ENCODE measurements around the gene DUSP7. TPM values are rescaled to one million over a fixed set of nuclear protein-coding genes. Genes with fewer than 3 reads are reported as not detected.

Gene DUSP7
- total and polyA plus RNA-seq, 2 donors from 2014 or later = 10.1 to 19.8 TPM

DNA sequence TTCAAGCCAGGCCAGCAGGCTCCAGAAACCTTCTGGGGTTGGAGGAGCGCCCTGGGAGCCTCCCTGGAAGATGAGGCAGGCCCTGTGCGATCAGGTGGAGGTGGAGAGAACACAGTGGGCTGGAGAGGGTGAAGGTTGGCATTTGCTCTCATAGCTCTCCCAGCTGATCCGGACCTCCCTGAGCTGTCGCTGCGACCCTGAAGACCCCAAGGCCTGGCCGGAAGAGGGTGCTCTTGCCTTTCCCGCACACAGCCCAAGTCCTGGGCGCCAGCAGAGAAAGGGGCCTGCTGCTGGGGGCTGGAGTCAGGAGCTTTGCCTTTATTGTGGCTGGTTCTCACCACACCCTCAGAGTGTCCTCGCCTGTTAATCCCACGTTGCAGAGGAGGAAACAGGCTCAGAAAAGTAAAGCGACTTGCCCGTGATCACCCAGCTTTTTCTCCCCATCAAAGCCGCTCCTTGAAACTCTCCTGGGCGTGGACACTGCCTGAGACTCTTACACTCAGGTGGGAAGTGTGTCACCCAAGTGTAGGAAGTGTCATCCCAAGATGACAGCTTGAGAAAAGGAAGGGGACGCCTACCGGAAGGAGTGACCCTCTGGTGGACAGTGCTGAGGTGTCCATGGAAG is 52.1 kb downstream of the DUSP7 start:
- H3K4me1 ChIP-seq (ENCODE audit: control insufficient read depth in 2 of 3, insufficient read depth in 2 of 3, low read depth in 1 of 3, low read length in 3 of 3) = peaks cover 0 to 17% (median 3%) of the 10 kb centered on the region in 3 donors
- peak; percentile 4 for TF ChIP-seq CTCF (IDR thresholded peaks at IDR 0.05; ENCODE audit: borderline replicate concordance, extremely low read depth, insufficient read depth)
- no peaks in the 10 kb centered on the region for H3K36me3 ChIP-seq (ENCODE audit: control insufficient read depth in 2 of 3, insufficient read depth in 3 of 3, low read length in 3 of 3)
- intact Hi-C loops (cut with DNase I) = loop anchor here (5.0 kb wide), 2 partner anchors 118 to 138 kb away; no protein-coding TSS in a partner anchor
- no peaks in the 10 kb centered on the region for H3K27me3 ChIP-seq (ENCODE audit: control insufficient read depth, insufficient read depth, low read length)
- DNase-seq (peak; percentile 81 to 90 (median 82)), FAIRE-seq (no peak)
- H3K9ac ChIP-seq (ENCODE audit: low read length in 3 of 3) = no peak overlapping the region
- H3K9me3 ChIP-seq (ENCODE audit: control insufficient read depth in 2 of 3, insufficient read depth in 1 of 3, low read length in 3 of 3) = no peaks in the 10 kb centered on the region
- no peak overlapping the region for H3K27ac ChIP-seq (ENCODE audit: low read depth in 2 of 2, low read length in 2 of 2)
- H3K4me3 ChIP-seq (ENCODE audit: low read length in 3 of 3) = no peak overlapping the region

GRCh38 chr3:52002748-52003147 is 53.6 kb downstream of the DUSP7 start:
- no peaks in the 10 kb centered on the region for H3K27me3 ChIP-seq (ENCODE audit: control insufficient read depth, insufficient read depth, low read length)
- H3K4me1 ChIP-seq (ENCODE audit: control insufficient read depth in 2 of 3, insufficient read depth in 2 of 3, low read depth in 1 of 3, low read length in 3 of 3) = peaks cover 0 to 17% (median 3%) of the 10 kb centered on the region in 3 donors
- no peak overlapping the region for H3K27ac ChIP-seq (ENCODE audit: low read depth in 2 of 2, low read length in 2 of 2)
- no peaks in the 10 kb centered on the region for H3K9me3 ChIP-seq (ENCODE audit: control insufficient read depth in 2 of 3, insufficient read depth in 1 of 3, low read length in 3 of 3)
- FAIRE-seq = no peak
- intact Hi-C loops (cut with DNase I) = loop anchor here (5.0 kb wide), 2 partner anchors 120 to 140 kb away; no protein-coding TSS in a partner anchor
- no peak for DNase-seq
- H3K36me3 ChIP-seq (ENCODE audit: control insufficient read depth in 2 of 3, insufficient read depth in 3 of 3, low read length in 3 of 3) = no peaks in the 10 kb centered on the region
- TF ChIP-seq CTCF (IDR thresholded peaks at IDR 0.05; ENCODE audit: borderline replicate concordance, extremely low read depth, insufficient read depth) = no peak
- H3K4me3 ChIP-seq (ENCODE audit: low read length in 3 of 3) = no peak overlapping the region
- no peak overlapping the region for H3K9ac ChIP-seq (ENCODE audit: low read length in 3 of 3)

DNA sequence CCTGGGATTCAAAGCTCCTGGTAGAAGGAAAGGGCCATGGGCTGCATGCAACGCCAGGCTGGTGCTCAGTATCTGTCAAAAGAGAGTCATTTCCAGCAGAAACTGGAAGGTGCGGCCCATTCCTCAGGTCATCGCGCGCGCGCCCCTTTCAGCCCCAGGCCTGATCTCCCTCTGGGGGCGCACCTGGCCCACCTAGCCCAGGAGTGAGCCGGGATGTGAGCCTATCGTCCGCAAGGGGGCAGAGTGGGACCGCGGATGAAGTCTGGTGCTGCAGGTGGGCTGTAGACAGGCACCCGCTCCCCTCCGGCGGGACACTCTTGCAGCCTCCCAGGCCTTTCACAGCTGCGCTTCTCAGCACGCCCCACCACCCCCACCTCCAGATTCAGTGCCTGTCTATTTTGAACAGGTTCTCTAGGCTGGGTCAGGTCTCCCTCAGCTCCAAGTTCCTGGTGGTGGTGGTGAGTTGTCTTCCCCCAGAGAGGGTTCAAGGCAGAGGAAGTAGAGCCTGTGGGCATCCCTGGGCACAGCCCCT is 54.9 kb downstream of the DUSP7 start:
- DNase-seq (peak; percentile 90 to 95 (median 93)), FAIRE-seq (no peak)
- Histone ChIP-seq H3K4me1 (ENCODE audit: control insufficient read depth in 2 of 3, insufficient read depth in 2 of 3, low read depth in 1 of 3, low read length in 3 of 3) (peaks cover 0 to 15% (median under 1%) of the 10 kb centered on the region in 3 donors), H3K9ac (ENCODE audit: low read length in 3 of 3) (peak overlapping the region in 1 of 3 donors; percentile 26), H3K27me3 (ENCODE audit: control insufficient read depth, insufficient read depth, low read length) (no peaks in the 10 kb centered on the region), H3K9me3 (ENCODE audit: control insufficient read depth in 2 of 3, insufficient read depth in 1 of 3, low read length in 3 of 3) (no peaks in the 10 kb centered on the region), H3K27ac (ENCODE audit: low read depth in 2 of 2, low read length in 2 of 2) (no peak overlapping the region), H3K4me3 (ENCODE audit: low read length in 3 of 3) (no peak overlapping the region), H3K36me3 (ENCODE audit: control insufficient read depth in 2 of 3, insufficient read depth in 3 of 3, low read length in 3 of 3) (no peaks in the 10 kb centered on the region)
- intact Hi-C loops (cut with DNase I) = loop anchor here (5.0 kb wide), 2 partner anchors 121 to 141 kb away; no protein-coding TSS in a partner anchor
- peak; percentile 93 for TF ChIP-seq CTCF (IDR thresholded peaks at IDR 0.05; ENCODE audit: borderline replicate concordance, extremely low read depth, insufficient read depth)
